Lung (tissue), 12 donors: ENCODE measurements around the gene NEAT1. TPM values are rescaled to one million over a fixed set of nuclear protein-coding genes. Genes with fewer than 3 reads are reported as not detected.

Source experiments
- ATAC-seq: fragments of 200-7000 bp; cut with Tn5 transposase; one replicate; pipeline ENCODE4 v1.9.1; 2020; ENCODE audit warnings: moderate number of reproducible peaks; ENCODE audit not compliant: insufficient read depth, low FRiP score
- DNase-seq, 3 donors: peaks; one replicate each; pipeline ENCODE4 v3.0.0-alpha.2; 2013 to 2017
- H3K27ac ChIP-seq, 2 donors: one replicate each; pipeline ENCODE4 v1.5.1; 2013; ENCODE audit warnings: mild to moderate bottlenecking in 2 of 2, moderate library complexity in 2 of 2, control low read depth in 1 of 2, inconsistent platforms in 1 of 2, low read depth in 1 of 2, low read length in 1 of 2
- H3K27me3 ChIP-seq, 3 donors: one replicate each; pipeline ENCODE4 v1.5.1; 2013; ENCODE audit warnings: low read length in 2 of 3; ENCODE audit not compliant: control insufficient read depth in 3 of 3, insufficient read depth in 3 of 3
- H3K36me3 ChIP-seq, 4 donors: one replicate each; pipeline ENCODE4 v1.5.1; 2013; ENCODE audit warnings: low read length in 4 of 4, mild to moderate bottlenecking in 1 of 4, moderate library complexity in 1 of 4; ENCODE audit not compliant: control insufficient read depth in 4 of 4, insufficient read depth in 4 of 4
- H3K4me1 ChIP-seq, 5 donors: one replicate each; pipeline ENCODE4 v1.5.1; 2013; ENCODE audit warnings: low read length in 5 of 5, mild to moderate bottlenecking in 2 of 5, moderate library complexity in 1 of 5; ENCODE audit not compliant: control insufficient read depth in 5 of 5, insufficient read depth in 5 of 5
- H3K4me3 ChIP-seq: one replicate; pipeline ENCODE4 v1.5.1; 2013; ENCODE audit warnings: mild to moderate bottlenecking, control low read depth, moderate library complexity
- H3K9ac ChIP-seq, 2 donors: one replicate each; pipeline ENCODE4 v1.5.1; 2013; ENCODE audit warnings: low read length in 2 of 2, control low read depth in 1 of 2; ENCODE audit not compliant: insufficient read depth in 1 of 2
- H3K9me3 ChIP-seq, 4 donors: one replicate each; pipeline ENCODE4 v1.5.1; 2013; ENCODE audit warnings: low read length in 3 of 4, mild to moderate bottlenecking in 1 of 4, moderate library complexity in 1 of 4; ENCODE audit not compliant: control insufficient read depth in 4 of 4, insufficient read depth in 3 of 4
- CTCF ChIP-seq: IDR thresholded peaks from 2 replicates; pipeline ENCODE4 v1.5.1; 2012; ENCODE audit warnings: mild to moderate bottlenecking; ENCODE audit errors: control extremely low read depth, extremely low read depth
- WGBS, 2 donors: extraction: QIAGEN DNeasy Blood & Tissue Kit; methylation state at CpG; one replicate each; pipeline ENCODE4 v1.1.7; 2013; 5-methylcytosine and 5-hydroxymethylcytosine counted together
- polyA plus RNA-seq, 2 donors: library from polyadenylated mRNA; stranded (reverse); fragments of 200-250 nt; gene quantifications; one replicate each; pipeline ENCODE4 v1.2.1, GENCODE V29; 2013
- total RNA-seq, 2 donors: library from RNA; depleted of rRNA in 1 of 2; stranded (reverse); fragments of >200 nt in 1 of 2; gene quantifications; one replicate each; pipeline ENCODE4 v1.2.1, GENCODE V29; 2014 to 2021
- donor health status: control.
- donor health status: control.
- donor health status: Bipolar disorder and iron deficiency.
- donor health status: healthy.
- donor health status: DM: yes; HTN: yes; CAD: no.

The NEAT1 gene
- total and polyA plus RNA-seq, 4 donors = 481 to 1,176 (median 715) TPM

GRCh38 chr11:65419460-65419771 is 3.2 kb upstream of the NEAT1 start:
- WGBS, 2 donors = 15 to 21% methylated on average over 7 of the region's 7 CpGs
- no peaks in the 10 kb centered on the region for H3K27me3 ChIP-seq
- H3K36me3 ChIP-seq = no peaks in the 10 kb centered on the region
- peak overlapping the region; percentile 98 to 100 for H3K27ac ChIP-seq
- H3K9me3 ChIP-seq = no peaks in the 10 kb centered on the region
- peaks cover 0 to 78% (median 38%) of the 10 kb centered on the region in 5 donors for H3K4me1 ChIP-seq
- H3K4me3 ChIP-seq = no peak overlapping the region
- ATAC-seq (no peak), DNase-seq (no peak)
- H3K9ac ChIP-seq = peak overlapping the region; percentile 53 to 95
- no peak for TF ChIP-seq CTCF

- ATAC-seq = peak; percentile 1
- Histone ChIP-seq H3K9me3 (no peaks in the 10 kb centered on the region), H3K36me3 (no peaks in the 10 kb centered on the region), H3K4me1 (peaks cover 0 to 83% (median 38%) of the 10 kb centered on the region in 5 donors), H3K9ac (peak overlapping the region; percentile 53 to 95), H3K4me3 (no peak overlapping the region), H3K27ac (peak overlapping the region; percentile 98 to 100), H3K27me3 (no peaks in the 10 kb centered on the region)
- DNase-seq = peak; percentile 93 to 96 (median 94)
- WGBS, 2 donors = 0 to 1% methylated on average over 6 of the region's 6 CpGs
- TF ChIP-seq CTCF = no peak
Observed at GRCh38 chr11:65419772-65420481, 2.7 kb upstream of the NEAT1 start.

GRCh38 chr11:65420506-65420905 is 2.1 kb upstream of the NEAT1 start:
- Histone ChIP-seq H3K27me3 (no peaks in the 10 kb centered on the region), H3K9me3 (no peaks in the 10 kb centered on the region), H3K27ac (peak overlapping the region; percentile 98 to 100), H3K36me3 (no peaks in the 10 kb centered on the region), H3K4me3 (no peak overlapping the region), H3K9ac (peak overlapping the region in 1 of 2 donors; percentile 95), H3K4me1 (peaks cover 0 to 89% (median 43%) of the 10 kb centered on the region in 5 donors)
- no peak for DNase-seq
- 72 to 81% methylated on average over 2 of the region's 2 CpGs for WGBS, 2 donors
- no peak for TF ChIP-seq CTCF
- ATAC-seq = no peak
